ENCODE data around the gene CEP290. TPM values are rescaled to one million over a fixed set of nuclear protein-coding genes. Genes with fewer than 3 reads are reported as not detected.

Gene CEP290
- polyA plus RNA-seq: 1 to 10 TPM in 1 of 2 donors, under 1 TPM in 1; 0.96 to 1.9 TPM

GRCh38 chr12:88141774-88142609 lies at the start of gene CEP290, which contains the start of gene TMTC3:
TSS of gene CEP290 (minus strand) at chr12:88142088. CDS start at chr12:88141307, 781 bp downstream.
TSS of gene TMTC3 (plus strand) at chr12:88142307. CDS start at chr12:88148316, 6,009 bp downstream.
- 0 to 1% methylated on average over 48 to 49 of the region's 49 CpGs for WGBS, 2 donors
- Histone ChIP-seq H3K4me1 (ENCODE audit: control insufficient read depth in 2 of 2, insufficient read depth in 2 of 2, low read length in 1 of 2) (no peaks in the 10 kb centered on the region), H3K36me3 (ENCODE audit: control insufficient read depth in 2 of 2, insufficient read depth in 2 of 2, low read length in 1 of 2) (no peaks in the 10 kb centered on the region), H3K27me3 (ENCODE audit: control insufficient read depth in 1 of 2, insufficient read depth in 2 of 2, low read length in 2 of 2) (no peaks in the 10 kb centered on the region), H3K4me3 (ENCODE audit: low read depth in 1 of 2, low read length in 2 of 2) (peak within 1 kb of the TSS; percentile 60 to 70), H3K9me3 (ENCODE audit: control insufficient read depth in 2 of 2, insufficient read depth in 1 of 2, low read depth in 1 of 2, low read length in 1 of 2) (no peaks in the 10 kb centered on the region), H3K27ac (ENCODE audit: low read depth in 2 of 2, low read length in 1 of 2) (peak within 1 kb of the TSS; percentile 86 to 87)

GRCh38 chr12:88188180-88188579 lies 46.3 kb upstream of the CEP290 start:
- Histone ChIP-seq H3K27ac (ENCODE audit: low read depth in 2 of 2, low read length in 1 of 2) (no peak overlapping the region), H3K36me3 (ENCODE audit: control insufficient read depth in 2 of 2, insufficient read depth in 2 of 2, low read length in 1 of 2) (peaks cover 0 to 6% of the 10 kb centered on the region in 2 donors), H3K4me3 (ENCODE audit: low read depth in 1 of 2, low read length in 2 of 2) (no peak overlapping the region), H3K9me3 (ENCODE audit: control insufficient read depth in 2 of 2, insufficient read depth in 1 of 2, low read depth in 1 of 2, low read length in 1 of 2) (no peaks in the 10 kb centered on the region), H3K4me1 (ENCODE audit: control insufficient read depth in 2 of 2, insufficient read depth in 2 of 2, low read length in 1 of 2) (no peaks in the 10 kb centered on the region), H3K27me3 (ENCODE audit: control insufficient read depth in 1 of 2, insufficient read depth in 2 of 2, low read length in 2 of 2) (no peaks in the 10 kb centered on the region)
- WGBS, 2 donors: 85 to 93% methylated on average over 1 of the region's 1 CpG

GRCh38 chr12:88187571-88187970 lies 45.7 kb upstream of the CEP290 start:
- H3K36me3 ChIP-seq (ENCODE audit: control insufficient read depth in 2 of 2, insufficient read depth in 2 of 2, low read length in 1 of 2): peaks cover 4 to 6% of the 10 kb centered on the region in 2 donors
- no peaks in the 10 kb centered on the region for H3K9me3 ChIP-seq (ENCODE audit: control insufficient read depth in 2 of 2, insufficient read depth in 1 of 2, low read depth in 1 of 2, low read length in 1 of 2)
- H3K4me1 ChIP-seq (ENCODE audit: control insufficient read depth in 2 of 2, insufficient read depth in 2 of 2, low read length in 1 of 2): no peaks in the 10 kb centered on the region
- H3K27ac ChIP-seq (ENCODE audit: low read depth in 2 of 2, low read length in 1 of 2): no peak overlapping the region
- no peaks in the 10 kb centered on the region for H3K27me3 ChIP-seq (ENCODE audit: control insufficient read depth in 1 of 2, insufficient read depth in 2 of 2, low read length in 2 of 2)
- 93 to 96% methylated on average over 2 of the region's 2 CpGs for WGBS, 2 donors
- no peak overlapping the region for H3K4me3 ChIP-seq (ENCODE audit: low read depth in 1 of 2, low read length in 2 of 2)

- Histone ChIP-seq H3K27me3 (ENCODE audit: control insufficient read depth in 1 of 2, insufficient read depth in 2 of 2, low read length in 2 of 2) (no peaks in the 10 kb centered on the region), H3K27ac (ENCODE audit: low read depth in 2 of 2, low read length in 1 of 2) (no peak overlapping the region), H3K9me3 (ENCODE audit: control insufficient read depth in 2 of 2, insufficient read depth in 1 of 2, low read depth in 1 of 2, low read length in 1 of 2) (no peaks in the 10 kb centered on the region), H3K4me1 (ENCODE audit: control insufficient read depth in 2 of 2, insufficient read depth in 2 of 2, low read length in 1 of 2) (no peaks in the 10 kb centered on the region), H3K36me3 (ENCODE audit: control insufficient read depth in 2 of 2, insufficient read depth in 2 of 2, low read length in 1 of 2) (peaks cover 4 to 6% of the 10 kb centered on the region in 2 donors), H3K4me3 (ENCODE audit: low read depth in 1 of 2, low read length in 2 of 2) (no peak overlapping the region)
Measured at GRCh38 chr12:88185988-88186387, 44.1 kb upstream of the CEP290 start.

- H3K36me3 ChIP-seq (ENCODE audit: control insufficient read depth in 2 of 2, insufficient read depth in 2 of 2, low read length in 1 of 2): peaks cover 4 to 9% of the 10 kb centered on the region in 2 donors
- no peaks in the 10 kb centered on the region for H3K27me3 ChIP-seq (ENCODE audit: control insufficient read depth in 1 of 2, insufficient read depth in 2 of 2, low read length in 2 of 2)
- no peaks in the 10 kb centered on the region for H3K9me3 ChIP-seq (ENCODE audit: control insufficient read depth in 2 of 2, insufficient read depth in 1 of 2, low read depth in 1 of 2, low read length in 1 of 2)
- 98 to 100% methylated on average over 2 of the region's 2 CpGs for WGBS, 2 donors
- H3K4me1 ChIP-seq (ENCODE audit: control insufficient read depth in 2 of 2, insufficient read depth in 2 of 2, low read length in 1 of 2): no peaks in the 10 kb centered on the region
- no peak overlapping the region for H3K4me3 ChIP-seq (ENCODE audit: low read depth in 1 of 2, low read length in 2 of 2)
- H3K27ac ChIP-seq (ENCODE audit: low read depth in 2 of 2, low read length in 1 of 2): no peak overlapping the region
Measured at GRCh38 chr12:88185279-88185678, 43.4 kb upstream of the CEP290 start.

GRCh38 chr12:88184196-88184595 lies 42.3 kb upstream of the CEP290 start:
- Histone ChIP-seq H3K4me1 (ENCODE audit: control insufficient read depth in 2 of 2, insufficient read depth in 2 of 2, low read length in 1 of 2) (no peaks in the 10 kb centered on the region), H3K36me3 (ENCODE audit: control insufficient read depth in 2 of 2, insufficient read depth in 2 of 2, low read length in 1 of 2) (peaks cover 4 to 10% of the 10 kb centered on the region in 2 donors), H3K27me3 (ENCODE audit: control insufficient read depth in 1 of 2, insufficient read depth in 2 of 2, low read length in 2 of 2) (no peaks in the 10 kb centered on the region), H3K9me3 (ENCODE audit: control insufficient read depth in 2 of 2, insufficient read depth in 1 of 2, low read depth in 1 of 2, low read length in 1 of 2) (no peaks in the 10 kb centered on the region), H3K27ac (ENCODE audit: low read depth in 2 of 2, low read length in 1 of 2) (no peak overlapping the region), H3K4me3 (ENCODE audit: low read depth in 1 of 2, low read length in 2 of 2) (no peak overlapping the region)
- 73 to 86% methylated on average over 3 of the region's 3 CpGs for WGBS, 2 donors

- Histone ChIP-seq H3K27ac (ENCODE audit: low read depth in 2 of 2, low read length in 1 of 2) (no peak overlapping the region), H3K9me3 (ENCODE audit: control insufficient read depth in 2 of 2, insufficient read depth in 1 of 2, low read depth in 1 of 2, low read length in 1 of 2) (no peaks in the 10 kb centered on the region), H3K27me3 (ENCODE audit: control insufficient read depth in 1 of 2, insufficient read depth in 2 of 2, low read length in 2 of 2) (no peaks in the 10 kb centered on the region), H3K4me1 (ENCODE audit: control insufficient read depth in 2 of 2, insufficient read depth in 2 of 2, low read length in 1 of 2) (no peaks in the 10 kb centered on the region), H3K36me3 (ENCODE audit: control insufficient read depth in 2 of 2, insufficient read depth in 2 of 2, low read length in 1 of 2) (peaks cover 4 to 10% of the 10 kb centered on the region in 2 donors), H3K4me3 (ENCODE audit: low read depth in 1 of 2, low read length in 2 of 2) (no peak overlapping the region)
- 90% methylated on average over 3 of the region's 3 CpGs for WGBS, 2 donors
Measured at GRCh38 chr12:88182416-88182815, 40.5 kb upstream of the CEP290 start.

- WGBS, 2 donors: 91 to 94% methylated on average over 3 of the region's 3 CpGs
- no peaks in the 10 kb centered on the region for H3K27me3 ChIP-seq (ENCODE audit: control insufficient read depth in 1 of 2, insufficient read depth in 2 of 2, low read length in 2 of 2)
Measured at GRCh38 chr12:88181881-88182280, 40.0 kb upstream of the CEP290 start.

GRCh38 chr12:88179436-88180014 lies 37.6 kb upstream of the CEP290 start:
- Histone ChIP-seq H3K36me3 (ENCODE audit: control insufficient read depth in 2 of 2, insufficient read depth in 2 of 2, low read length in 1 of 2) (peaks cover 4 to 16% of the 10 kb centered on the region in 2 donors), H3K27me3 (ENCODE audit: control insufficient read depth in 1 of 2, insufficient read depth in 2 of 2, low read length in 2 of 2) (no peaks in the 10 kb centered on the region), H3K4me3 (ENCODE audit: low read depth in 1 of 2, low read length in 2 of 2) (no peak overlapping the region), H3K27ac (ENCODE audit: low read depth in 2 of 2, low read length in 1 of 2) (no peak overlapping the region), H3K4me1 (ENCODE audit: control insufficient read depth in 2 of 2, insufficient read depth in 2 of 2, low read length in 1 of 2) (no peaks in the 10 kb centered on the region), H3K9me3 (ENCODE audit: control insufficient read depth in 2 of 2, insufficient read depth in 1 of 2, low read depth in 1 of 2, low read length in 1 of 2) (no peaks in the 10 kb centered on the region)
- 72 to 90% methylated on average over 6 of the region's 6 CpGs for WGBS, 2 donors

More at GRCh38 chr12:88181881-88182280, 40.0 kb upstream of the CEP290 start:
- H3K4me1 ChIP-seq (ENCODE audit: control insufficient read depth in 2 of 2, insufficient read depth in 2 of 2, low read length in 1 of 2): no peaks in the 10 kb centered on the region
- H3K4me3 ChIP-seq (ENCODE audit: low read depth in 1 of 2, low read length in 2 of 2): no peak overlapping the region
- no peaks in the 10 kb centered on the region for H3K9me3 ChIP-seq (ENCODE audit: control insufficient read depth in 2 of 2, insufficient read depth in 1 of 2, low read depth in 1 of 2, low read length in 1 of 2)
- H3K27ac ChIP-seq (ENCODE audit: low read depth in 2 of 2, low read length in 1 of 2): no peak overlapping the region
- H3K36me3 ChIP-seq (ENCODE audit: control insufficient read depth in 2 of 2, insufficient read depth in 2 of 2, low read length in 1 of 2): peaks cover 4 to 10% of the 10 kb centered on the region in 2 donors

Data from esophagus (tissue), 2 donors.